Stimulated activated CD8-positive, alpha-beta memory T cell treated with anti-CD3 and anti-CD28 coated beads, Interleukin-2, amount 100 ng/mL, for 48 hours (primary cell): ENCODE measurements around the gene BRDT.
"Not testable (repeated sequence)": the region's sequence is repeated elsewhere in the genome, so short reads cannot be mapped to it uniquely, and the experiment has no call there.

Experiments used
- DNase-seq, 2 donors: peaks; one replicate each; pipeline ENCODE4 v3.0.0-alpha.2; 2020; ENCODE audit warnings: low read depth in 2 of 2

The BRDT gene

GRCh38 chr1:91981996-91982609 lies 32.9 kb downstream of the BRDT start:
- no peak for DNase-seq

- DNase-seq = no peak
These were observed 44.1 kb downstream of the BRDT start for GRCh38 chr1:91993256-91993655.

DNA sequence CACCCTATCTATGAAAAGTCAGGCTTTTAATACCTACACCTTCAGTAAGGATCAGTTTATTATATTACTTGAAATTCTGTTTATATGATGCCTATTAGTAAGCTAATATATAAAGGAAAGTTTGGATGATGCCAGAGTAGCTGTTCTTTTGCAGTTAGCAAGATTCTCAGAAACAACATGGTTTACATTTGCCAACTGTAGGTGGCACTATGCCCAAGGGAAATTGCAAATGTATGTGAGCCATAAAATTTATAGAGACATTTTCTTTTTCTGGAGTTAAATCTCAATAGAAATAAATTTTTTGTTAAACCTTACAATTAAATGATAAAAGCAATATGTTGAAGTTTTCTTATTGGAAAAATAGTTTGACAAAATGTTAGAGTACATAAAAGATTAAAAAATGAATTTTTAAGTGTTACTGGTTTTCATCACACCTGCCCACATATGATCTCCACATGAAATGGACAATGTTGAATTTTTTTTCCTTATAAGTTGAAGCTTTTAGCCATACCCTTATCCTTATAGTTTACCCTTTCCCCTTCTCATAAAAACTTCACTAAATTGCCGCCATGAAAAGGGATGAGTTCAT lies 48.5 kb downstream of the BRDT start:
- DNase-seq = peak; percentile 3 to 8

- no peak for DNase-seq
These were observed 54.9 kb downstream of the BRDT start for GRCh38 chr1:92004129-92004528.

DNA sequence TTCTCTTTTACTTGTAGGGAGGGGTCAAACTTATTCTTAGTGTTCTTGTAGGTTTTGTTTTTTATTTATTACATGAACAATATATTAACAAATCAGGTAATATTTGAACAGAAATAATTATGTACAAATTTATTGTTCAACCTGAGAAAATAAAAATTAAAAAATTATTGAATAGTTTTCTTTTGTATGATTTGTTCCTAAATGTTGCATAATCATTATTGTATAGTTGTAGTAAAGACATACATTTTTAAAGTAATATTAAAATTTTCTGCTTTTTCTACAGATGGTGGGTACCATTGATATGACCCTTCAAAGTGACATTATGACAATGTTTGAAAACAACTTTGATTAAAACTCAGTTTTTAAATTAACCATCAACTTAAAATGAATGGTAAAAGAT lies 64.7 kb downstream of the BRDT start:
- DNase-seq = no peak

DNA sequence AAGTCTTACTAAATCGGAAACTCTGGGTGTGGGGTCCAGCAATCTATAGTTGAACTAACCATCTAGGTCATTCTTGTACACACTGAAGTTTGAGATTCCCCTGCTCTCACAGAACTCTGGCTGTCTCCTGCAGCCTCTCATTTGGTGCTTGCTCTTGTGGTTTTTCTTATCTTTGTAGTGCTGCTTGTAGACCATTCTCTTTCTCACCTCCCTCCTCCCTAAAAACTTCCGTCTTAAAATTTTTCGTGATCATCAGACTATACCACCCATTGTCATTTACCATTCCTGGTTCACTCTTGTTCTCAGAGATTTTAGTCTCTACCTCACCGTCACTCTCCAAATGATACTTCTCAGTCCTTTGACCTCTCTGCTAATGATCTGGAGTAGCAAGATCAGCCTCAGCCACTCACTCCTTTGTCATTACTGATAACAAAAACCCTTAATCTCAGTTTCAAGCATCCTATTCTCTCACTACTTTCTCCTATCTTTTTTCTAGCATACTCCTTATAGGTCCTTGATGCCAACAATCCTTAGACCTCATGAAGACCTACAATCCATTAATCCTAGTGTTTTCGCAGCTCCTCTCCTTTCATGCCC lies 67.6 kb downstream of the BRDT start:
- DNase-seq = no peak

- DNase-seq = no peak
These were observed 68.5 kb downstream of the BRDT start for GRCh38 chr1:92017656-92018055.

DNA sequence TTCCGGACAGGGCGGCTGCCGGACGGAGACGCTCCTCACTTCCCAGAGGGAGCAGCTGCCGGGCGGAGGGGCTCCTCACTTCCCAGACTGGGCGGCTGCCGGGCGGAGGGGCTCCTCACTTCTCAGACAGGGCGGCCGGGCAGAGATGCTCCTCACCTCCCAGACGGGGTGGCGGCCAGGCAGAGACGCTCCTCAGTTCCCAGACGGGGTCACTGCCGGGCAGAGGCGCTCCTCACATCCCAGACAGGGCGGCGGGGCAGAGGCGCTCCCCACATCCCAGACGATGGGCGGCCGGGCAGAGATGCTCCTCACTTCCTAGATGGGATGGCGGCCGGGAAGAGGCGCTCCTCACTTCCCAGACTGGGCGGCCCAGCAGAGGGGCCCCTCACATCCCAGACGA lies 76.8 kb downstream of the BRDT start:
- not testable (repeated sequence) for DNase-seq

- no peak for DNase-seq
These were observed 77.6 kb downstream of the BRDT start for GRCh38 chr1:92026806-92027205.

- no peak for DNase-seq
These were observed 80.2 kb downstream of the BRDT start for GRCh38 chr1:92029241-92029922.

DNA sequence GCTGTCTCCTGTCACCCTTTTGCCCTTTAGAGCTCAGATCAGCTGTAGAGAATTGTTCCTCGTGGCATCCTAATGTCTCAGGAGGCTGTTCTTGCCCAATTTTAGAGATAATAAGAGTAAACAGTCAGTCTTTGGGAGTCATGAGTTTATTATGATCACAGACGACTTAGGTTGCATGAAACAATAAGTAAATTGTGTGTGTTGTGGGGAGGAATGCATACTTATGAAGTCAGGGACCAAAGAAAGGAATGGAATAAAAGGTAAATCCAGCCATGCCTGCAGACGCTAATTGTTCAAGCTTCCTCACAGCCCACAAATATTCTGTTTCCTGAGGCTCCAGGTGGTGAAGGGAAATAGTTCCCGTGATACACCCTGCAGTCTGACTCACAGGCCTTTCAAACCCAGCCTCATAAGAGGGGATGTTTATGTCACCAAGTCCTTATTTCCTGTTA lies 81.5 kb downstream of the BRDT start:
- no peak for DNase-seq

GRCh38 chr1:92031281-92032110 lies 82.3 kb downstream of the BRDT start:
- no peak for DNase-seq

DNA sequence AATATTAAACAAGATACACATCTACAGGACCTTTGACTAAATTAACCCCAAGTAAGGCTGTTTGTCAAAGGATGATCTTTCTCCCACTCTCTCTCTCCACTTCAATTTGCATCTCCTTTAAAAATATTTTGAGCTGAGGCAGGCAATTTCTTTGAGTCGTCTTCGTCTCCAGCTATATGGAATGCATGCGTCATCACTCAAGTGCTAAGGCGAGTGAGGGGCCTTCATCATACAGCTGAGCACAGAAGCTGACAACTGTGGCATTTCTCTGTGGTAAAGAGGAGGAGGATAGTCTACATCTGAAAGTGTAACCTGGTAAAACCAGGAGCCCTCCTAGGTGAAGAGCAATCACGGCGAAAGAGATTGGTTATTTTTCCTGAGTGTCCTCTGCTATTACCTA lies 88.2 kb downstream of the BRDT start:
- no peak for DNase-seq

DNA sequence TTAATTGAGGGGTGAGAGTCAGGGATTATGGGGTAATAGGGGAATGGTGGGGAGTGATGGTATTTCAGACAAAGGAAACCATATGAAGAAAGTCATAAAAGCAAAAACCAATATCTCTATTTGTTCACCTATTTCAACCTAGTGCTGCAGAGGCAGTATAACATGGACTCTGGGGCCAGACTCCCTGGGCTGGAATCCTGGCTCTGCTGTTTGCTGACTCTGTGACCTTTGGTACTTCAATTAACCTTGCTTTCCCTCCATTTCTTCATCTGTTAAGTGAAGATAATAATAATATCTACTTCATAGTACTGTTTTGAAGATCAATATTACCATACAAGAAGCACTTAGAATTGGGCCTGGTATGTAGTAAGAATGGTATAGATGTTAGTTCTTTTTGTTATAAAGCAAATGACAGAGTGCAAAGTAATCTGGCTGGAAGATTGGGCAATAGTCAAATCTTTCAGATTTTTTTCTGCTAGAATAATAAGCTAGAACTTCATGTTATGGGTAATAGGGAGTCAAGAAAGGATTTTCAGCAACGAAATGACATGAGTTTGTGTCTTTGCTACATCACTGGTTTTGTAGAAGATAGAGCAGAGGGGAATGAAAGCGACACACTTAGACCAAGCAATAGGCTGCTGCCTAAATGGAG lies 89.6 kb downstream of the BRDT start:
- no peak for DNase-seq

- no peak for DNase-seq
These were observed 91.8 kb downstream of the BRDT start for GRCh38 chr1:92040971-92041370.

- no peak for DNase-seq
These were observed 94.4 kb downstream of the BRDT start for GRCh38 chr1:92043621-92044020.

DNA sequence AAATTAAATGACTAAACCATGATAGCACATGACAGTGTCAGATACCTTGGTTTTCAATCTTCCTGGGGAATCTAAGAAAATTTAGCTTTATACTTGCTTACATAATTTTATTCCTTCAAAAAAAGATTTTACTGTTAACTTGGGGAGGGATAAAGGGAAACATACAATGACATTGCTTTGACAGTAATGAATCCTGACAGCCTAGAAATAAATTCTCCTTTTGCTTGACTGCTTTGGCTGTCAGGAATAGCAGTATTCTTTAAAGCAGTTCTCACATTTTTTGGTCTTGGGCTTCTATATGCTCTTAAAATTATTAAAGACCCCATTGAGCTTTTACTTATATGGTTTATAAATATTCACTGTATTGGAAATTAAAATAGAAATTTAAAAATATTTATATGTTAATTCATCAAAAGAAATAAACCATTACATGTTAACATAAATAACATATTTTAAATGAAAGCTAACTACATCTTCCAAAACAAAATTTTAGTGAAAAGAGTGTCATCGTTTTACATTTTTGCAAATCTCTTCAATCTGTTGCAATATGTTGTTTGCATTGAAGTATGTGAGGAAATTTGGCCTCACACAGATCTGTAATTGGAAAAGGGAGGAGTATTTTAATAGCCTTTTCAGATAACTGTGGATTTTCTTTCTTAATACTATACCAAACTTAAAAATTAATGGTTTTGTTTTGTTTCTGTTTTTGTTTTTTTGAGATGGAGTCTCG lies 96.7 kb downstream of the BRDT start:
- DNase-seq = no peak

- no peak for DNase-seq
These were observed 102.7 kb downstream of the BRDT start for GRCh38 chr1:92051948-92052347.
